HepG2 (cell line): ENCODE data around the gene NUP85. TPM values are rescaled to one million over a fixed set of nuclear protein-coding genes. Genes with fewer than 3 reads are reported as not detected.

Source experiments
- ATAC-seq: fragments of 200-7000 bp; cut with Tn5 transposase; 3 replicates; pipeline ENCODE4 v1.9.1; 2020; ENCODE audit warnings: mild to moderate bottlenecking, moderate library complexity
- BruUV-seq: library from RNA; stranded (reverse); fragments of 400-500 nt; replicated peaks from 2 replicates; lab custom pipeline; 2021; lab: Mats Ljungman, UMichigan
- CTCF ChIA-PET: fragments of 300-600 bp; formaldehyde crosslinking; extraction: SDS; loops from one replicate; lab custom pipeline; 2021; ENCODE audit warnings: low total read pairs, inconsistent platforms, low intra/inter-chr PET ratio; lab: Yijun Ruan, JAX
- POLR2A ChIA-PET: fragments of 350-600 bp; sonication (Branson Sonifier 250); formaldehyde crosslinking; loops from one replicate; lab custom pipeline; 2020; ENCODE audit warnings: antibody characterized with exemption, inconsistent platforms; lab: Yijun Ruan, JAX
- DNase-seq: peaks from one replicate; pipeline ENCODE4 v3.0.0-alpha.2; 2015; ENCODE audit warnings: low spot score
- FAIRE-seq: peaks from 3 replicates; lab custom pipeline; 2011; peaks lifted over from hg19 to GRCh38; lab: Jason Lieb, UNC
- H2AFZ ChIP-seq: one replicate; pipeline ENCODE4 v1.6.1; 2011; ENCODE audit warnings: low read length, inconsistent platforms
- H3K27ac ChIP-seq: fragments of 300-600 bp; 3 replicates; pipeline ENCODE4 v1.8.0; 2011; ENCODE audit warnings: mixed run types, mild to moderate bottlenecking, mixed read lengths, low read length, inconsistent platforms; ENCODE audit not compliant: insufficient read depth; ENCODE audit errors: extremely low read length
- H3K27me3 ChIP-seq, 2 experiments: fragments of 200-600 bp in 1 of 2; 2 replicates in 1 of 2; 3 replicates in 1 of 2; pipeline versions ENCODE4 v1.6.0 to v1.8.0; 2011; ENCODE audit warnings: low read length in 2 of 2, mild to moderate bottlenecking in 2 of 2, moderate library complexity in 2 of 2, inconsistent platforms in 1 of 2; ENCODE audit not compliant: insufficient read depth in 2 of 2, control insufficient read depth in 1 of 2
- H3K36me3 ChIP-seq, 2 experiments: fragments of 200-600 bp in 1 of 2; replicated peaks in 1 of 2; 2 replicates in 1 of 2; 3 replicates in 1 of 2; pipeline versions ENCODE4 v1.5.1 to v1.8.0; 2011; ENCODE audit warnings: low read length in 2 of 2, inconsistent platforms in 1 of 2; ENCODE audit not compliant: insufficient read depth in 2 of 2, control insufficient read depth in 1 of 2
- H3K4me1 ChIP-seq: 2 replicates; pipeline ENCODE4 v1.5.1; 2012; ENCODE audit warnings: low read length, inconsistent platforms; ENCODE audit not compliant: insufficient read depth
- H3K4me2 ChIP-seq: 2 replicates; pipeline ENCODE4 v1.6.0; 2011; ENCODE audit warnings: low read depth, low read length, inconsistent platforms
- H3K4me3 ChIP-seq, 3 experiments: fragments of 200-600 bp in 1 of 3; sonication (generic), shearing (Covaris generic) in 1 of 3; replicated peaks in 1 of 3; 2 replicates each; pipeline ENCODE4 v1.5.1; 2011 to 2016; ENCODE audit warnings: low read length in 3 of 3, inconsistent platforms in 2 of 3, low read depth in 2 of 3, mild to moderate bottlenecking in 2 of 3, control low read depth in 1 of 3, mixed read lengths in 1 of 3; ENCODE audit not compliant: insufficient read depth in 1 of 3
- H3K79me2 ChIP-seq: one replicate; pipeline ENCODE4 v1.6.1; 2011; ENCODE audit warnings: low read length, inconsistent platforms; ENCODE audit not compliant: insufficient read depth
- H3K9ac ChIP-seq: 2 replicates; pipeline ENCODE4 v1.6.0; 2011; ENCODE audit warnings: mild to moderate bottlenecking, low read depth, low read length, inconsistent platforms; ENCODE audit not compliant: insufficient read depth
- H3K9me3 ChIP-seq: 2 replicates; pipeline ENCODE4 v1.5.1; 2012; ENCODE audit warnings: mild to moderate bottlenecking, low read length
- H4K20me1 ChIP-seq: 2 replicates; pipeline ENCODE4 v1.6.0; 2011; ENCODE audit warnings: inconsistent platforms, mild to moderate bottlenecking, low read length, moderate library complexity; ENCODE audit not compliant: insufficient read depth
- GFI1 ChIP-seq: sonication (generic); formaldehyde crosslinking; IDR thresholded peaks from 2 replicates; pipeline ENCODE4 v1.5.0; 2020; ENCODE audit warnings: missing genetic modification reagents, mild to moderate bottlenecking, borderline replicate concordance
- TMF1 ChIP-seq: sonication (generic); formaldehyde crosslinking; IDR thresholded peaks from 2 replicates; pipeline ENCODE4 v1.8.1; 2022; ENCODE audit warnings: low read depth, missing genetic modification reagents
- ZNF431 ChIP-seq: sonication (generic); formaldehyde crosslinking; IDR thresholded peaks from 2 replicates; pipeline ENCODE4 v1.9.0; 2022; ENCODE audit warnings: missing genetic modification reagents, low read depth, mild to moderate bottlenecking, borderline replicate concordance
- ZNF768 ChIP-seq: sonication (generic); formaldehyde crosslinking; IDR thresholded peaks from 2 replicates; pipeline ENCODE4 v1.4.0; 2020; ENCODE audit warnings: missing genetic modification reagents
- WGBS: methylation state at CpG from one replicate; pipeline ENCODE4 v1.1.6; 2017; ENCODE audit warnings: low lambda C conversion rate; 5-methylcytosine and 5-hydroxymethylcytosine counted together
- in situ Hi-C: cut with HindIII; loops from 2 replicates; pipeline ENCODE4 v1.10.0; 2017; ENCODE audit warnings: low pct_unique_long_range_greater_than_20kb; ENCODE audit not compliant: extremely low pct_ligation_motif_present
- intact Hi-C: fragments of 100-400 bp; cut with micrococcal nuclease; formaldehyde crosslinking; loops from one replicate; pipeline ENCODE4 v1.10.0; 2022; ENCODE audit not compliant: unreplicated experiment
- polyA plus RNA-seq, 8 experiments: library from polyadenylated mRNA; depleted of rRNA in 3 of 8; stranded (reverse) in 7 of 8; unstranded in 1 of 8; fragments of >200 nt; fragmentation: Illumina TruSeq in 4 of 8; extraction: Trizol in 4 of 8; gene quantifications; 2 replicates each; pipeline versions ENCODE4 v1.2.1 to v1.2.3, GENCODE V29; 2011 to 2016; ENCODE audit warnings: low read depth in 4 of 8, missing spikeins in 1 of 8, mixed read lengths in 1 of 8; ENCODE audit not compliant: insufficient read depth in 1 of 8
- total RNA-seq, 5 experiments: library from RNA; depleted of rRNA; stranded (reverse); fragments of >200 nt; fragmentation: Illumina TruSeq; extraction: Trizol; gene quantifications; 2 replicates each; pipeline ENCODE4 v1.2.3, GENCODE V29; 2016; ENCODE audit warnings: low read depth in 1 of 5
- TF ChIP-seq, protein P1 (sequence below): sonication (generic); formaldehyde crosslinking; IDR thresholded peaks from 2 replicates; pipeline ENCODE4 v1.5.0; 2020; ENCODE audit warnings: mild to moderate bottlenecking, missing genetic modification reagents
- TF ChIP-seq, protein P2 (sequence below): sonication (generic); formaldehyde crosslinking; IDR thresholded peaks from 2 replicates; pipeline ENCODE4 v1.4.0; 2020; ENCODE audit warnings: low read depth, missing genetic modification reagents

The NUP85 gene
- total and polyA plus RNA-seq, 2 of the 13 experiments (the other 11 are each of a cell fraction or from before 2014, with no cell fraction given), result 89.1 to 124 TPM

DNA sequence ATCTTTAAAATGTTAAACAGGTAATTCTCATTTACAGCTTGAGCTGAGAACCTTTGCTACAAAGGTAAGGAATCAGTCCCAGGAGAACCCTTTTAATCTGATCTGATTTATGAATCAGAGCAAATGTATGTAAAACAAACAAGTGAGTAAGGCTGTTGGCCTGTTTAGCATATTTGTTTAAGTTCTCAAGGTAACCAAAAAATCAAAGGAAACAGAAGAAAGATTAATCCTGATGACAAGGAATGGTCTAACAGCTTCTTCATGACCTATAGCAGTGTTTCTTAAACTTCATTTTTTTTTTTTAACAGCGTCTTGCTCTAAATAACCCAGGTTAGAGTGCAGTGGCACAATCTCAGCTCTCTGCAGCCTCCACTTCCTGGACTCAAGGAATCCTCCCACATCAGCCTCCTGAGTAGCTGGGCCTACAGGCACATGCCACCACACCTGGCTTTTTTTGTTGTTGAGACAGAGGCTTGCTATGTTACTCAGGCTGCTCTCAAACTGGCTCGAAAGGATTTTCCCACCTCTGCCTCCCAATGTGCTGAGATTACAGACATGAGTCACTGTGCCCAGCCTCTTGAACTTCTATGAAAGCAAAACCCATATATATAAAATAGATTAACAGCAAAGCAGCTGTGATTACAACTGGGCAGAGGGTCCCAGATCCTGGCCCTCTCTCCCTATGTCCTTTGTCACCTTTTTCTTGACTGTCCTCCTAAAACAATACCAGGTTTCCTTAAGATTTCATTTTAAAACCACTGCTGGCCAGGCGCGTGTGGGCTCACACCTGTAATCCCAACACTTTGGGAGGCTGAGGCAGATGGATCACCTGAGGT is 46.1 kb upstream of the NUP85 start:
- H3K4me1 ChIP-seq, result peaks cover 28% of the 10 kb centered on the region
- no peaks in the 10 kb centered on the region for H3K9me3 ChIP-seq
- BruUV-seq, result no TSS peak
- H3K79me2 ChIP-seq, result no peaks in the 10 kb centered on the region
- 82% methylated on average over 4 of the region's 4 CpGs for WGBS
- in situ Hi-C loops, result no loop called here
- no peaks in the 10 kb centered on the region for H3K27me3 ChIP-seq
- no peak overlapping the region for H2AFZ ChIP-seq
- no peaks in the 10 kb centered on the region for H4K20me1 ChIP-seq
- no peak overlapping the region for H3K4me2 ChIP-seq
- no peaks in the 10 kb centered on the region for H3K36me3 ChIP-seq
- intact Hi-C loops, result no loop called here
- no peak overlapping the region for H3K9ac ChIP-seq
- no peak overlapping the region for H3K4me3 ChIP-seq
- ATAC-seq (no peak), FAIRE-seq (no peak)
- CTCF ChIA-PET, result no interaction called here
- H3K27ac ChIP-seq, result no peak overlapping the region
- POLR2A ChIA-PET, result no interaction called here
- TF ChIP-seq, protein P1, sequence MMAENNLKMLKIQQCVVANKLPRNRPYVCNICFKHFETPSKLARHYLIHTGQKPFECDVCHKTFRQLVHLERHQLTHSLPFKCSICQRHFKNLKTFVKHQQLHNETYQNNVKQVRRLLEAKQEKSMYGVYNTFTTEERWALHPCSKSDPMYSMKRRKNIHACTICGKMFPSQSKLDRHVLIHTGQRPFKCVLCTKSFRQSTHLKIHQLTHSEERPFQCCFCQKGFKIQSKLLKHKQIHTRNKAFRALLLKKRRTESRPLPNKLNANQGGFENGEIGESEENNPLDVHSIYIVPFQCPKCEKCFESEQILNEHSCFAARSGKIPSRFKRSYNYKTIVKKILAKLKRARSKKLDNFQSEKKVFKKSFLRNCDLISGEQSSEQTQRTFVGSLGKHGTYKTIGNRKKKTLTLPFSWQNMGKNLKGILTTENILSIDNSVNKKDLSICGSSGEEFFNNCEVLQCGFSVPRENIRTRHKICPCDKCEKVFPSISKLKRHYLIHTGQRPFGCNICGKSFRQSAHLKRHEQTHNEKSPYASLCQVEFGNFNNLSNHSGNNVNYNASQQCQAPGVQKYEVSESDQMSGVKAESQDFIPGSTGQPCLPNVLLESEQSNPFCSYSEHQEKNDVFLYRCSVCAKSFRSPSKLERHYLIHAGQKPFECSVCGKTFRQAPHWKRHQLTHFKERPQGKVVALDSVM (CRISPR knock-in tag), result peak; percentile 83
- TF ChIP-seq ZNF431 (CRISPR knock-in tag), result no peak
- TF ChIP-seq, protein P2, sequence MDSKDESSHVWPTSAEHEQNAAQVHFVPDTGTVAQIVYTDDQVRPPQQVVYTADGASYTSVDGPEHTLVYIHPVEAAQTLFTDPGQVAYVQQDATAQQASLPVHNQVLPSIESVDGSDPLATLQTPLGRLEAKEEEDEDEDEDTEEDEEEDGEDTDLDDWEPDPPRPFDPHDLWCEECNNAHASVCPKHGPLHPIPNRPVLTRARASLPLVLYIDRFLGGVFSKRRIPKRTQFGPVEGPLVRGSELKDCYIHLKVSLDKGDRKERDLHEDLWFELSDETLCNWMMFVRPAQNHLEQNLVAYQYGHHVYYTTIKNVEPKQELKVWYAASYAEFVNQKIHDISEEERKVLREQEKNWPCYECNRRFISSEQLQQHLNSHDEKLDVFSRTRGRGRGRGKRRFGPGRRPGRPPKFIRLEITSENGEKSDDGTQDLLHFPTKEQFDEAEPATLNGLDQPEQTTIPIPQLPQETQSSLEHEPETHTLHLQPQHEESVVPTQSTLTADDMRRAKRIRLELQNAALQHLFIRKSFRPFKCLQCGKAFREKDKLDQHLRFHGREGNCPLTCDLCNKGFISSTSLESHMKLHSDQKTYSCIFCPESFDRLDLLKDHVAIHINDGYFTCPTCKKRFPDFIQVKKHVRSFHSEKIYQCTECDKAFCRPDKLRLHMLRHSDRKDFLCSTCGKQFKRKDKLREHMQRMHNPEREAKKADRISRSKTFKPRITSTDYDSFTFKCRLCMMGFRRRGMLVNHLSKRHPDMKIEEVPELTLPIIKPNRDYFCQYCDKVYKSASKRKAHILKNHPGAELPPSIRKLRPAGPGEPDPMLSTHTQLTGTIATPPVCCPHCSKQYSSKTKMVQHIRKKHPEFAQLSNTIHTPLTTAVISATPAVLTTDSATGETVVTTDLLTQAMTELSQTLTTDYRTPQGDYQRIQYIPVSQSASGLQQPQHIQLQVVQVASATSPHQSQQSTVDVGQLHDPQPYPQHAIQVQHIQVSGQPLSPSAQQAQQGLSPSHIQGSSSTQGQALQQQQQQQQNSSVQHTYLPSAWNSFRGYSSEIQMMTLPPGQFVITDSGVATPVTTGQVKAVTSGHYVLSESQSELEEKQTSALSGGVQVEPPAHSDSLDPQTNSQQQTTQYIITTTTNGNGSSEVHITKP (CRISPR knock-in tag), result no peak
- peak; percentile 48; the same call in 1 of the 2 replicates for TF ChIP-seq GFI1 (CRISPR knock-in tag)
- TF ChIP-seq TMF1 (CRISPR knock-in tag), result no peak
- no peak for TF ChIP-seq ZNF768
- TF ChIP-seq, all 625 proteins: peak for 2
- no peak for DNase-seq
